Measurements from ENCODE around the gene ANKFY1. TPM values are rescaled to one million over a fixed set of nuclear protein-coding genes. Genes with fewer than 3 reads are reported as not detected.

The ANKFY1 gene
- total RNA-seq, 1 experiment from 2014 or later: 18.5 TPM

GRCh38 chr17:4177806-4178205 lies 86.0 kb downstream of the ANKFY1 start:
- no peaks in the 10 kb centered on the region for H3K4me1 ChIP-seq (ENCODE audit: insufficient read depth, low read length)
- CTCF ChIA-PET: no interaction called here
- no peaks in the 10 kb centered on the region for H3K9me2 ChIP-seq (replicated peaks; ENCODE audit: low read length)
- peaks cover 24% of the 10 kb centered on the region for H3K36me3 ChIP-seq (ENCODE audit: low read depth, low read length)
- H3K4me3 ChIP-seq (ENCODE audit: low read length): no peak overlapping the region
- ATAC-seq (no peak), DNase-seq (no peak)
- H3K79me2 ChIP-seq (ENCODE audit: low read length): no peaks in the 10 kb centered on the region
- H2AFZ ChIP-seq (ENCODE audit: low read length): no peak overlapping the region
- POLR2A ChIA-PET (ENCODE audit: unreplicated experiment): no interaction called here
- no peak overlapping the region for H3K9ac ChIP-seq (ENCODE audit: low read length)
- no peak overlapping the region for H3K27ac ChIP-seq (ENCODE audit: low read length)
- TF ChIP-seq CTCF (conservative IDR thresholded peaks at IDR 0.05; ENCODE audit: low read depth, low read length): no peak
- TF ChIP-seq EZH2phosphoT487 (IDR thresholded peaks at IDR 0.05; ENCODE audit: borderline replicate concordance, low read length): no peak
- TF ChIP-seq EZH2 (IDR thresholded peaks at IDR 0.05; ENCODE audit: low read length, unreplicated experiment): no peak
- intact Hi-C loops (cut with micrococcal nuclease): no loop called here
- no peaks in the 10 kb centered on the region for H4K20me1 ChIP-seq (ENCODE audit: low read length)
- no peaks in the 10 kb centered on the region for H3K9me3 ChIP-seq (ENCODE audit: low read length)
- no peaks in the 10 kb centered on the region for H3K27me3 ChIP-seq (ENCODE audit: low read length)
- BruUV-seq (replicated peaks): no TSS peak
- no peaks in the 10 kb centered on the region for H3F3A ChIP-seq (ENCODE audit: low read length, unreplicated experiment)
- H3K4me2 ChIP-seq (ENCODE audit: low read length): no peak overlapping the region

GRCh38 chr17:4176808-4177472 lies 86.8 kb downstream of the ANKFY1 start:
- no peaks in the 10 kb centered on the region for H3K9me3 ChIP-seq (ENCODE audit: low read length)
- H3K4me1 ChIP-seq (ENCODE audit: insufficient read depth, low read length): no peaks in the 10 kb centered on the region
- no peak overlapping the region for H3K4me2 ChIP-seq (ENCODE audit: low read length)
- no peaks in the 10 kb centered on the region for H3K79me2 ChIP-seq (ENCODE audit: low read length)
- TF ChIP-seq CTCF (conservative IDR thresholded peaks at IDR 0.05; ENCODE audit: low read depth, low read length) (no peak), EZH2 (IDR thresholded peaks at IDR 0.05; ENCODE audit: low read length, unreplicated experiment) (no peak), EZH2phosphoT487 (IDR thresholded peaks at IDR 0.05; ENCODE audit: borderline replicate concordance, low read length) (no peak)
- DNase-seq (no peak), ATAC-seq (no peak)
- ChIA-PET CTCF (no interaction called here), POLR2A (ENCODE audit: unreplicated experiment) (no interaction called here)
- no peaks in the 10 kb centered on the region for H3K27me3 ChIP-seq (ENCODE audit: low read length)
- no TSS peak for BruUV-seq (replicated peaks)
- no peak overlapping the region for H3K4me3 ChIP-seq (ENCODE audit: low read length)
- H3K36me3 ChIP-seq (ENCODE audit: low read depth, low read length): peaks cover 18% of the 10 kb centered on the region
- H3K9me2 ChIP-seq (replicated peaks; ENCODE audit: low read length): no peaks in the 10 kb centered on the region
- H3F3A ChIP-seq (ENCODE audit: low read length, unreplicated experiment): no peaks in the 10 kb centered on the region
- no peak overlapping the region for H2AFZ ChIP-seq (ENCODE audit: low read length)
- no peaks in the 10 kb centered on the region for H4K20me1 ChIP-seq (ENCODE audit: low read length)
- intact Hi-C loops (cut with micrococcal nuclease): no loop called here
- H3K9ac ChIP-seq (ENCODE audit: low read length): no peak overlapping the region
- no peak overlapping the region for H3K27ac ChIP-seq (ENCODE audit: low read length)

GRCh38 chr17:4175921-4176807 lies 87.6 kb downstream of the ANKFY1 start:
- no peaks in the 10 kb centered on the region for H4K20me1 ChIP-seq (ENCODE audit: low read length)
- H3K9me3 ChIP-seq (ENCODE audit: low read length): no peaks in the 10 kb centered on the region
- TF ChIP-seq EZH2phosphoT487 (IDR thresholded peaks at IDR 0.05; ENCODE audit: borderline replicate concordance, low read length): no peak
- TF ChIP-seq EZH2 (IDR thresholded peaks at IDR 0.05; ENCODE audit: low read length, unreplicated experiment): no peak
- TF ChIP-seq CTCF (conservative IDR thresholded peaks at IDR 0.05; ENCODE audit: low read depth, low read length): no peak
- no TSS peak for BruUV-seq (replicated peaks)
- H2AFZ ChIP-seq (ENCODE audit: low read length): no peak overlapping the region
- no peaks in the 10 kb centered on the region for H3F3A ChIP-seq (ENCODE audit: low read length, unreplicated experiment)
- H3K27me3 ChIP-seq (ENCODE audit: low read length): no peaks in the 10 kb centered on the region
- POLR2A ChIA-PET (ENCODE audit: unreplicated experiment): no interaction called here
- no peaks in the 10 kb centered on the region for H3K79me2 ChIP-seq (ENCODE audit: low read length)
- H3K9ac ChIP-seq (ENCODE audit: low read length): no peak overlapping the region
- H3K27ac ChIP-seq (ENCODE audit: low read length): no peak overlapping the region
- ATAC-seq (no peak), DNase-seq (no peak)
- CTCF ChIA-PET: no interaction called here
- no peaks in the 10 kb centered on the region for H3K4me1 ChIP-seq (ENCODE audit: insufficient read depth, low read length)
- H3K36me3 ChIP-seq (ENCODE audit: low read depth, low read length): peaks cover 18% of the 10 kb centered on the region; the same call in 1 of the 2 replicates
- intact Hi-C loops (cut with micrococcal nuclease): no loop called here
- H3K9me2 ChIP-seq (replicated peaks; ENCODE audit: low read length): no peaks in the 10 kb centered on the region
- H3K4me3 ChIP-seq (ENCODE audit: low read length): no peak overlapping the region
- no peak overlapping the region for H3K4me2 ChIP-seq (ENCODE audit: low read length)

Measured in PC-3 (cell line).